ENCODE results near the gene AHI1.
"Not testable (repeated sequence)": the region's sequence is repeated elsewhere in the genome, so short reads cannot be mapped to it uniquely, and the experiment has no call there.

AHI1 gene

GRCh38 chr6:135390458-135390857 lies 107.1 kb downstream of the AHI1 start:
- DNase-seq (ENCODE audit: low read depth) = no peak

DNA sequence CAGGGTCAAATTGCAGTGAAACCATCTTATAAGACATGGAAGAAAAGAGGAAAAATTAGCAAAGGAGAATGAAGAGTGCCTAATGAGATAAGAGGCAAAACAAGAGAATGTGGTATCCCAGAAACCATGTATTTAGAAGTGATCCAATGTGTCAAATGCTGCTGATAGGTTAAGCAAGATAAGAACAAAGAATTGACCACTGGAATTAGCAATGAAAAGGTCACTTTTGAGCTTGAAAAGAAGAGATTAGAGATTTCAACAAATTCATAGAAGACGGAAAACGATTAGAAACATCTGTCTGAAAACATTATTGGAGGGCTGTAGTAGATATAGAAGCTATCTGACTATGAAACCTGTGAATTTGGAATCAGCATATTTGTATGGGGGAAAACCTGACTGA lies 112.2 kb downstream of the AHI1 start:
- no peak for DNase-seq (ENCODE audit: low read depth)

GRCh38 chr6:135383766-135384165 lies 113.8 kb downstream of the AHI1 start:
- DNase-seq (ENCODE audit: low read depth) = no peak

DNA sequence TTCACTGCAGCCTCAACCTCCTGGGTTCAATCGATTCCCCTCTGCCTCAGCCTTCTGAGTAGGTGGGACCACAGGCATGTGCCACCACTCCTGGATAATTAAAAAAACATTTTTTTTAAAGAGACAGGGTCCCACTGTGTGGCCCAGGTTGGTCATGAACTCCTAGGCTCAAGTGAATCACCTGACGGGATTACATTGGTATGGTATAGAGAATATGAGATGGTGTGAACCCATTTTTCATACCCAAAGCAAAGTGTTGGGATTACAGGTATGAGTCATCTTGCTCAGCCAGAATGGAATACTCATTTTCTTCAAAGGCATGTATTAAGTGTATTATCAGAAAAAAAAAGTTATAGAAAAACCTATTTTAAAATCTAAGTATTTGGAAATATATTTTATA lies 114.2 kb downstream of the AHI1 start:
- DNase-seq (ENCODE audit: low read depth) = no peak

- DNase-seq (ENCODE audit: low read depth) = no peak
Measured at GRCh38 chr6:135382182-135382628, 115.3 kb downstream of the AHI1 start.

DNA sequence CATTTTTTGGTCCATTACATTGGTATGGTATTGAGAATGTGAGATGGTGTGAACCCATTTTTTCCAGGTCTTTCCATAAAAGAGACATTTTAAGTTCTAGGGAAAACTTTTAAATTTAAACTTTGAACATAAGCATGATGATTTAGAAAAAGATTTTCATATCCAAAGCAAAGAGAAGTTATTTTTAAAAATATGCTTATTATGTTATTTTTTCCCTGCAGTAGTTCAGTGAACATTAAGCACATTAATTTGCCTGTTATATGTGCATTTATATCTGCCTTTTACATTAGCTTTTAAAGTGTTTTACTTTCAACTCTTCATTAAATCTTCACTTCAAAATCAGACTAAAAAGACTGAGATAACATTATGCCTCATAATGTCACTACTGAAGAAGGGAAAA lies 116.7 kb downstream of the AHI1 start:
- DNase-seq (ENCODE audit: low read depth) = no peak

- no peak for DNase-seq (ENCODE audit: low read depth)
Measured at GRCh38 chr6:135379647-135380046, 117.9 kb downstream of the AHI1 start.

DNA sequence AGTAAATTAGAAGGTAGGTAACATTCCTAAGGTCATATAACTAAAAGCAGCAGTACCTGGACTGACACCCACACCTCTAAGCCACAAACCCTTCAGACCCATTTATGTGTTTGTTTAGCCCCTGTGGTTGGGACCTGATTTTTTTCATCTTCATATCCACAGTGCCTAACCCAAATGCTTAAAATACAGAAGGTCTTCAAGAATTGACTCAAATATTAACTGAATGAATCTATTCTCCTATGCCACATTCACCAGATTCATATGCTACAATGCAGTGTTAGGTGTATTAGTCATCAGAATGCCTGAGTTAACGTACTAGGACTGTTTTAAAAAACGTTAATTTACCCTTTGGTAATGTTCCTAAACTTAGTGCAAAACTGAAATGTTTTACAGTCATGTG lies 124.8 kb downstream of the AHI1 start:
- no peak for DNase-seq (ENCODE audit: low read depth)

GRCh38 chr6:135363622-135364021 lies 133.9 kb downstream of the AHI1 start:
- DNase-seq (ENCODE audit: low read depth) = not testable (repeated sequence)

GRCh38 chr6:135362124-135362523 lies 135.4 kb downstream of the AHI1 start:
- DNase-seq (ENCODE audit: low read depth) = no peak

DNA sequence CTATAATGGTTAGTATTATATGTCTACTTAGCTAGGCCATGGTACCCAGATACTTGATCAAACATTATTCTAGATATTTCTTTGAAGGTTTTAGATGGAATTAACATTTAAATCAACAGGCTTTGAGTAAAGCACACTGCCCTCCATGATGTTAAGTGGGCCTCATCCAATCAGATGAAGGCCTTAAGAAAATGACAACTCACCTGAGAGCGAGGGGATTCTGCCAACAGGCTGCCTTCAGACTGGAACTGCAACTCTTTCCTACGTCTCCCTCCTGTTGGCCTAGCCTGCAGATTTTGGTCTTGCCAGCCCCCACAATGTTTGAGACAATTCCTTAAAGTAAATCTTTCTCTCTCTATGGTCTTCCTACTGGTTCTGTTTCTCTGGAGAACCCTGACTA lies 137.3 kb downstream of the AHI1 start:
- DNase-seq (ENCODE audit: low read depth) = no peak

GRCh38 chr6:135358985-135359384 lies 138.6 kb downstream of the AHI1 start:
- DNase-seq (ENCODE audit: low read depth) = no peak

DNA sequence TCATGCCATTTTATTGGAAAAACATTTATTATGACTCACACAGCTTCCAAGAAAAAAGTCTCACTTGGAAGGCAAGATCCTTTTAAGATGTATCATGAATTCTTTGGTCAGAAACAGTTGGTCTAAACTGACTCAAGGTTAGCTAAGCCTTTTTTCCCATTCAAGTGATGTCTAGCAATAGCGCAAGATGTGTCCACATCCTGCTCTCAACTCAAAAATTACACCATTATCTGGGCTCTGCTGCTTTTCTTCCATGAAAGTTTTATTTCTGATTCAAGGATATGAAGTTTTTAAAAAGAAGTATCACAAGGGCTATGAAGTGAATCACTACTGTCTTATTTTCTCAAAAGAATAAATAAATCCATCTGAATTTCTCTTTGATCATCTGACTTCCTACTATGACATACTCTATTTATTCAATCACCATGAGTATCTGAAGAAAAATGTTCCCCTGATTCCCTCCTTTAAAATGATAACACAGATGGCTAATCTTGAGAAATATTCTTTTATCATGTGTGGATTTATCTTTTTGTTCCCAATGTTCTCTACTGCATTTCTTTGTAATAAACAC lies 139.2 kb downstream of the AHI1 start:
- DNase-seq (ENCODE audit: low read depth) = no peak

DNA sequence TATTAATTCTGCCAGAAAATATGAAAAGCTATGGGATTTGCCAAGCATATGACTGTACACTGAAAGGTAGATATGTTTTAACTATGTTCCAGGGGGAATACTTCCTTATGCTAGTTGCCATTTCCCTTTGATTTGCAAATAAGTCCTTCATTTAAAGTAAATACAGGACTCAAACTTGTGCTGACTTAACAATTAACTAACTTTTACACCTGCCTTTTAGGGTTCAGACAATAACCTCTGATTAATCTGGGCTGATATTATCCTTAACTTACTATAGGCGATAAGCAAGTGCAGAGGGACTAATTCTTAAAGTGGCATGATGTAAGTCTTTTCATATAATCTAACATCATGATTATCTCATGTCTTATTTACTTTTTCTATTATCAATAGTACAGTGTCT lies 143.1 kb downstream of the AHI1 start:
- no peak for DNase-seq (ENCODE audit: low read depth)

DNA sequence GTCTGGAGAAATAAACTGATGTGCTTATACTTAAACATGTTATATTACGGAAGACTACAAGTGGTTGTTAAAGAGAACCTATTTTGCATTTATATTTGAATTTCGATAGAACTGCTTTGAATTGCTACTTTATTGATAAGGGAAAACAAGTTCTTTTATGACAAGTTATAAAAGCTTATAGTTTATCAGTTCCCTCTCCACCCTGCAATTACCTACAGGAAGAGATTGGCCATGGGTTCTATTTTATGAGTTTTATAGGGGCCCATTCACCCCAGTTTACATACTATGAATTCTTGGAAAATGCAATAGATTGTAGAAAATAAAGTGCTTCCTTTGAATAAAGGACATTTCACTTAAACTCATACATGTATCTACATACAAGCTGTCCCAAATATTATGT lies 144.4 kb downstream of the AHI1 start:
- no peak for DNase-seq (ENCODE audit: low read depth)

GRCh38 chr6:135351635-135352034 lies 145.9 kb downstream of the AHI1 start:
- no peak for DNase-seq (ENCODE audit: low read depth)

GRCh38 chr6:135347887-135348286 lies 149.7 kb downstream of the AHI1 start:
- no peak for DNase-seq (ENCODE audit: low read depth)

- no peak for DNase-seq (ENCODE audit: low read depth)
Measured at GRCh38 chr6:135346747-135347146, 150.8 kb downstream of the AHI1 start.

- no peak for DNase-seq (ENCODE audit: low read depth)
Measured at GRCh38 chr6:135344526-135344925, 153.0 kb downstream of the AHI1 start.

- not testable (repeated sequence) for DNase-seq (ENCODE audit: low read depth)
Measured at GRCh38 chr6:135339920-135340319, 157.6 kb downstream of the AHI1 start.

DNA sequence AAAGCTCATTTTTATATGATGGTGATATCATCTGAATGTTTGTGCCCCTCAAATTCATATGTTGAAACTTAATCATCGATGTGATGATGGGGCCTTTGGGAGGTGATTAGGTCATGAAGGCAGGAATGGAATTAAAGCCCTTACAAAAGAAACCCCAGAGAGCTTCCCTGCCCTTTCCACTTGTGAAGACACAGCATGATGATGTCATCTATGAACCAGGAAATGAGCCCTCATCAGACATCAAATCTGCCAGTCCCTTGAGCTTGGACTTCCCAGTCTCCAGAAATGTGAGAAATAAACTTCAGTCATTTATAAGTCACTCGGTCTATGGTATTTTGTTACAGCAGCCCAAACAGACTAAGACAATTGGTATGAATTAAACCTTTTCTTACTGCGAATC lies 163.4 kb downstream of the AHI1 start:
- DNase-seq (ENCODE audit: low read depth) = no peak

DNA sequence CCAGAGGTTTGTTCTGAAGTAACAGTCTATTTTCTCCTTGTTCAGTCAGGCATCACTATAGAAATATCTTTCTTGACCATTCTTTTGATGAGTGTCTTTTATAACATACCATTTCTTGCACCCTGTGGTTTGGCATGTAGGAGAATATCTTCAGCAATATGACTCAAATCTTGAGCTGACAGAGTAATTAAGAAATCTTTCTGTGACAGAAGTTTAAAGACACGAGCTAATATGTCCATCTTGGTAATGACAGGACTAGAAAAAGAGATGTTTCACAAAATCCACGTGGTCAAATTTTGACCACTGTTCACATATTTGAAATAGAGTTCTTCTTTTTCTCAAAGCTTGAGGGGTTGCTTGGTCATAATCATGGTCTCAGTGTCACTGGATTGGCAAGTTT lies 166.5 kb downstream of the AHI1 start:
- DNase-seq (ENCODE audit: low read depth) = no peak

DNA sequence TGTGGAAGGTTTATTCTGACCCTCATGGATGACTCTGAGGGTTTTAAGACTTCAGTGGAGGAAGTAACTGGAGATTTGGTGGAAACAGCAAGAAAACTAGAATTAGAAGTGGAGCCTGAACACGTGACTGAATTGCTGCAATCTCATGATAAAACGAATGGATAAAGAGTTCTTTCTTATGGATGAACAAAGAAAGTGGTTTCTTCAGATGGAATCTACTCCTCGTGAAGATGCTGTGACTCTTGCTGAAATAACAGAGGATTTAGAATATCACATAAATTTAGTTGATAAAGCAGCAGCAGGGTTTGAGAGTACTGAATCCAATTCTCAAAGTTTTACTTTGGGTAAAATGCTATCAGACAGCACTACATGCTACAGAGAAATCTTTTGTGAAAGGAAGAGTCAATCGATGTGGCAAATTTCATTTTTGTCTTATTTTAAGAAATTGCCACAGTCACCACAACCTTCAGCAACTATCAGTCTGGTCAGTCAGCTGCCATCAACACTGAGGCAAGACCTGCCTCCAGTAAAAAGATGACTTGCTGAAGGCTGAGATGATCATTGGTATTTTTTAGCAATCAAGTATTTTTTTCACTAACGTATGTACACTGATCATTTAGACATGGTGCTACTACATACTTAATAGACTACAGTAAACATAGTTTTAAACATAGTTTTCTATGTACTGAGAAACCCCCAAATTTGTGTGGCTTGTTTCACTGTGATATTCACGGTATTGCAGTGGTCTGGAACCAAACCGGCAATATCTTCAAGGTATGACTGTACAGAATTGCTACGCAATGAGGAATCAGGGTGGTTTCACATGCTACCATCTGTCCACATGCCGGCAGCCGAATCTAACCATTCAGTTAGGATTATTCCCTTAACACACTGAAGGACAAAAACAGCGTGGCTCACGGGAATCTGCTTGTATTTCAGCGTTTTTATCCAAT lies 167.4 kb downstream of the AHI1 start:
- DNase-seq (ENCODE audit: low read depth) = no peak

- no peak for DNase-seq (ENCODE audit: low read depth)
Measured at GRCh38 chr6:135328136-135328535, 169.4 kb downstream of the AHI1 start.
